Activated naive CD8-positive, alpha-beta T cell (primary cell): ENCODE results near the gene COMMD2.
A peak's percentile ranks its signal among the peaks of the same experiment; 100 is the strongest.

Experiments used
- H3K27ac Mint-ChIP-seq: one replicate; pipeline ENCODE4 v1.8.0; 2021; ENCODE audit warnings: mixed read lengths
- H3K27me3 Mint-ChIP-seq: one replicate; pipeline ENCODE4 v1.8.0; 2021; ENCODE audit warnings: mixed read lengths
- H3K36me3 Mint-ChIP-seq: one replicate; pipeline ENCODE4 v1.8.0; 2021; ENCODE audit warnings: mixed read lengths
- H3K4me1 Mint-ChIP-seq: one replicate; pipeline ENCODE4 v1.8.0; 2021; ENCODE audit warnings: low read depth, mixed read lengths
- H3K4me3 Mint-ChIP-seq: one replicate; pipeline ENCODE4 v1.8.0; 2021; ENCODE audit warnings: mild to moderate bottlenecking, mixed read lengths
- H3K9me3 Mint-ChIP-seq: one replicate; pipeline ENCODE4 v1.8.0; 2021; ENCODE audit warnings: low read depth, mixed read lengths

The COMMD2 gene

GRCh38 chr3:149701977-149702350 lies 50.3 kb downstream of the COMMD2 start:
- Mint-ChIP-seq H3K27ac (no peak overlapping the region), H3K4me3 (no peak overlapping the region), H3K27me3 (no peaks in the 10 kb centered on the region), H3K9me3 (no peaks in the 10 kb centered on the region), H3K36me3 (peaks cover 6% of the 10 kb centered on the region), H3K4me1 (no peaks in the 10 kb centered on the region)

DNA sequence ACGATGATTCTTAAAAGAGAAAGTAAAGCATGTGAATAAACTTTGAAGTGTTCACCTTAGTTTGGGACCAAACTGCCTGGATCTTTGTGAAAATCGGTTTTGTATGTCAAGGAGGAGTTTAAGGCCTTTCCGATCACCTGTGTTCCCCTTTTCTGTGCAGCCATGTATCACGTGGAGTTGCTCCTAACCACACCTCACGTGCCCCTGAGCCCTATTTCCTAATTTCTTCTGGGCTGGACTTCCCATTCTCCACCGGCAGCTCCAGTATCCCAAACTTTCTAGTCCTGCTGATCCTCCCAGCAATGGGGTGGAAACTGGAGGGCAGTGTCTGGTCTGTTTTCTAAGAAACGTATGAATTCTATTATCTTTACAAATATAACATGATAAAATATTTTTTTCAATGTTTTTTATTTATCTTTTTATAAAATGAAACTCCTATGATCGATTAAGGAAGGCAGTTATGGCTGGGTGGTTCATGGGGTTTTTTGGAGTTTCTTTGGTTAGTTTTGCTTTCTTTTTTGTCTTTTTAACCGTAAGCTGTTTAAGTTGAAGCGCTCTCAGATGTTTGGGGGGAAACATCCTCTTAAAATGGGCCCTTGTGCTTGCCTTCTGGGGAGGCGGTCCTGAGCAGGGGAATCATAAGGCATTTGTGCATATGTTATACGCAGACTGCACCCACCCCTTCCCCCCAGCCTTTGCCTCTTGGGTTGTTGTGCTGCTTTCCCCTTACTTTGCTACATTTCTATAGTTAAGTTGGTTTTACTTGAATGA lies 50.9 kb downstream of the COMMD2 start:
- Mint-ChIP-seq H3K36me3 (peaks cover 6% of the 10 kb centered on the region), H3K4me1 (no peaks in the 10 kb centered on the region), H3K27me3 (no peaks in the 10 kb centered on the region), H3K27ac (no peak overlapping the region), H3K4me3 (peak overlapping the region; percentile 12), H3K9me3 (no peaks in the 10 kb centered on the region)
